Activated naive CD8-positive, alpha-beta T cell treated with anti-CD3 and anti-CD28 coated beads, Interleukin-2, amount 50 U/mL, for 24 hours (primary cell): ENCODE data around the gene TK2.
"Not testable (repeated sequence)": the region's sequence is repeated elsewhere in the genome, so short reads cannot be mapped to it uniquely, and the experiment has no call there.

Experiments used
- ATAC-seq: fragments of 150-1000 bp; cut with Tn5 transposase; one replicate; pipeline ENCODE4 v1.10.0; 2021
- DNase-seq: peaks from one replicate; pipeline ENCODE4 v3.0.0; 2021
- H3K27ac Mint-ChIP-seq: one replicate; pipeline ENCODE4 v1.8.0; 2021; ENCODE audit warnings: mild to moderate bottlenecking, mixed read lengths
- H3K27me3 Mint-ChIP-seq: one replicate; pipeline ENCODE4 v1.8.0; 2021; ENCODE audit warnings: mixed read lengths
- H3K36me3 Mint-ChIP-seq: one replicate; pipeline ENCODE4 v1.8.0; 2021; ENCODE audit warnings: low read depth, mixed read lengths
- H3K4me1 Mint-ChIP-seq: one replicate; pipeline ENCODE4 v1.8.0; 2021; ENCODE audit warnings: mixed read lengths
- H3K4me3 Mint-ChIP-seq: one replicate; pipeline ENCODE4 v1.8.0; 2021; ENCODE audit warnings: mild to moderate bottlenecking, moderate library complexity, mixed read lengths
- H3K9me3 Mint-ChIP-seq: one replicate; pipeline ENCODE4 v1.8.0; 2021; ENCODE audit warnings: mixed read lengths

TK2 gene

DNA sequence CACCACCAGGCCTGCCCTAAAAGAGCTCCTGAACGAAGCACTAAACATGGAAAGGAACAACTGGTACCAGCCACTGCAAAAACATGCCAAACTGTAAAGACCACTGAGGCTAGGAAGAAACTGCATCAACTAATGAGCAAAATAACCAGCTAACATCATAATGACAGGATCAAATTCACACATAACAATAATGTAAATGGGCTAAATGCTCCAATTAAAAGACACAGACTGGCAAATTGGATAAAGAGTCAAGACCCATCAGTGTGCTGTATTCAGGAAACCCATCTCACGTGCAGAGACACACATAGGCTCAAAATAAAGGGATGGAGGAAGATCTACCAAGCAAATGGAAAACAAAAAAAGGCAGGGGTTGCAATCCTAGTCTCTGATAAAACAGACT is 52.0 kb downstream of the TK2 start:
- not testable (repeated sequence) for ATAC-seq, H3K4me3 Mint-ChIP-seq, H3K36me3 Mint-ChIP-seq, H3K27ac Mint-ChIP-seq, H3K4me1 Mint-ChIP-seq, H3K27me3 Mint-ChIP-seq, H3K9me3 Mint-ChIP-seq, DNase-seq

DNA sequence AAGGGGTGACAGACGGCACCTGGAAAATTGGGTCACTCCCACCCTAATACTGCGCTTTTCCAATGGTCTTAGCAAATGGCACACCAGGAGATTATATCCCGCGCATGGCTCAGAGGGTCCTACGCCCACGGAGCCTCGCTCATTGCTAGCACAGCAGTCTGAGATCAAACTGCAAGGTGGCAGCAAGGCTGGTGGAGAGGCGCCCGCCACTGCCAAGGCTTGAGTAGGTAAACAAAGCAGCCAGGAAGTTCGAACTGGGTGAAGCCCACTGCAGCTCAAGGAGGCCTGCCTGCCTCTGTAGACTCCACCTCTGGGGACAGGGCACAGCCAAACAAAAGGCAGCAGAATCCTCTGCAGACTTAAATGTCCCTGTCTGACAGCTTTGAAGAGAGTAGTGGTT is 53.7 kb downstream of the TK2 start:
- not testable (repeated sequence) for H3K4me1 Mint-ChIP-seq, H3K27ac Mint-ChIP-seq, H3K36me3 Mint-ChIP-seq, H3K4me3 Mint-ChIP-seq, DNase-seq, ATAC-seq, H3K9me3 Mint-ChIP-seq, H3K27me3 Mint-ChIP-seq

DNA sequence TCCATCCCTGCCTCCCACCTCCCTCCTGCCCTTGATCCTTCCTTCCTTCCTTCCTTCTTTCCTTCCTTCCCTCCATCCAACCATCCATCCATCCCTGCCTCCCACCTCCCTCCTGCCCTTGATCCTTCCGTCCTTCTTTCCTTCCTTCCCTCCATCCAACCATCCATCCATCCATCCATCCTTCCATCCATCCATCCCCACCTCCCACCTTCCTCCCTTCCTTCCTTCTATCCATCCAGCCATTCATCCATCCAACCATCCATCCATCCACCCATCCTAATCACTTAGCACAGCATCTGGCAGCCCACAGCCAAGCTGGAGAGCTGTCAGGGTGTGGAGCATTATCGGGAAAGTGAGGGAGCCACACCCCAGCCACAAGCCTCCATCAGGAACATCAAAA is 54.5 kb downstream of the TK2 start:
- peaks cover 6% of the 10 kb centered on the region for H3K4me1 Mint-ChIP-seq
- H3K27me3 Mint-ChIP-seq = no peaks in the 10 kb centered on the region
- H3K4me3 Mint-ChIP-seq = no peak overlapping the region
- no peak for ATAC-seq
- DNase-seq = no peak
- no peaks in the 10 kb centered on the region for H3K36me3 Mint-ChIP-seq
- no peaks in the 10 kb centered on the region for H3K9me3 Mint-ChIP-seq
- no peak overlapping the region for H3K27ac Mint-ChIP-seq

DNA sequence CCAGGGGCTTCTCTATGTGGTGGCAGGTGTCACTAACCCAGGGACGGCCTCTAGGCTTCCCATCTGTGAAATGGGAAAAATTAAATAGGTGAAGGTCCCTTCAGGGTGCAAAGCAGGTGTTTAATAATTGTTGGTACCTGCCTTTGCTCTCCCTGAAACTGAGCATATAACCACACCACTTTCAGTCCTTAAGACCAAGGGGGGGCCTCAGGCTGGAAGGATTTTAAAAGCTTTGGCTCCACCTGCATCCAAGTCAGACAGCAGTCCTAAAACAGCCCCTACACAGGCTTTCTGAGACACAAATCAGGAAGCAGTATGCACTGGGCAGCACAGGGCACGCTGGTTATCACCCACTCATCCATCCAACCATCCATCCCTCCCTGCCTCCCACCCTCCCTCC is 55.0 kb downstream of the TK2 start:
- H3K36me3 Mint-ChIP-seq = no peaks in the 10 kb centered on the region
- peaks cover 6% of the 10 kb centered on the region for H3K4me1 Mint-ChIP-seq
- no peak for DNase-seq
- no peaks in the 10 kb centered on the region for H3K9me3 Mint-ChIP-seq
- no peak overlapping the region for H3K4me3 Mint-ChIP-seq
- no peak for ATAC-seq
- no peak overlapping the region for H3K27ac Mint-ChIP-seq
- H3K27me3 Mint-ChIP-seq = no peaks in the 10 kb centered on the region

DNA sequence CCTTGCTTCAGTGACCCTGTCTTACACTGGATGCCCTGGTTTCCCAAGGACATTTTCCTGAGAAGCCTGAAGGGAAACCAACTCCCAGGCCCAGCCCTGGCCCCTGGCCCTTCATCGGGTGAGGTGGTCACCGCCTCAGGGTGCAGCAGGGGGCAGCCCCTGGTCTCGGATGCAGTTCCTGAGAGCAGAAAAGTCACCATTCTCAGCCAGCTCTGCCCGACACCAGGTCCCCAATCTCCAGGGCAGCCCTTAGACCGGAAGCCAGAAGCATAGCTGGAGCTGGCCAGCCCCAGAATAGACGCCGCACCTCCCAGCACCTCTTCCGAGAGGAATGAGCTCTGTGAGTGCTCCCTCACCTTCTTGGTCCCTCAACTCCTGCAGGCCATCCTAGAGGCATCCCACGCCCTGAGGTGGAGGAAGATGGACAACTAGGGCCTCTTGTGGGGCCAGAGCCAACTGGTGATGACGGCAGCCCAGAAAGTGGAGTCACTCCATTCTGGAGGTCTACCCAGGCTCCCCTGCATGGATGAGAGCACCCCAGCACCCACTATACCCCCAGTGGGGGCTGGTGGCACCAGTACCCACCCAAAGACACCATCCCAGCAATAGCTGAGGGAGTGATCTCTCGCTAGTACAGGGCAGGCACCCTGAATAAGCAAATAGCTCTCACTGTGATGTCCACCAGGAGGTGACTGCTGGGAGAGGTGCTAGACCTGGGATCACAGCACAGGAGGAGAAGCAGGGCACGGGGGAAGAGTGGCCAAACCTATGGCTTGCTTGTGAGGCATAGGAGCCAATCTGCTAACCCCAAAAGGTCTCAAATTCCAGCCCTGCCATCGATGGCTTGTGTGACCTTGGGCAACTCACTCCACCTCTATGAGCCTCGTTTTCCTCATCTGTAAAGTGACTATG is 56.2 kb downstream of the TK2 start:
- H3K27ac Mint-ChIP-seq = no peak overlapping the region
- H3K27me3 Mint-ChIP-seq = no peaks in the 10 kb centered on the region
- H3K4me1 Mint-ChIP-seq = peaks cover 6% of the 10 kb centered on the region
- no peak overlapping the region for H3K4me3 Mint-ChIP-seq
- no peaks in the 10 kb centered on the region for H3K36me3 Mint-ChIP-seq
- no peak for DNase-seq
- no peaks in the 10 kb centered on the region for H3K9me3 Mint-ChIP-seq
- no peak for ATAC-seq

DNA sequence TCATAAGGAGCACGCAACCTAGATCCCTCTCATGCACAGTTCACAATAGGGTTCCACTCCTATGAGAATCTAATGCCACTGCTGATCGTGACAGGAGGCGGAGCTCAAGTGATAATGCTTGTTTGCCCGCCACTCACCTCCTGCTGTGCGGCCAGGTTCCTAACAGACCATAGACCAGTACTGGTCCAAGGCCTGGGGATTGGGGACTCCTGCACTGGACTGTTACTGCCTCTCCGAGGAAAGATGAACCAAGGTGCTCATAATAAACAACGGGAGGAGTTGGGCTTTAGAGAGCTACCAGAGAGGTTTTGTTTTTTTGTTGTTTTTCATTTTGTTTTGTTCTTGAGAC is 58.2 kb downstream of the TK2 start:
- H3K27me3 Mint-ChIP-seq = no peaks in the 10 kb centered on the region
- H3K27ac Mint-ChIP-seq = no peak overlapping the region
- ATAC-seq = no peak
- no peak overlapping the region for H3K4me3 Mint-ChIP-seq
- DNase-seq = no peak
- no peaks in the 10 kb centered on the region for H3K9me3 Mint-ChIP-seq
- H3K4me1 Mint-ChIP-seq = peaks cover 6% of the 10 kb centered on the region
- H3K36me3 Mint-ChIP-seq = no peaks in the 10 kb centered on the region

DNA sequence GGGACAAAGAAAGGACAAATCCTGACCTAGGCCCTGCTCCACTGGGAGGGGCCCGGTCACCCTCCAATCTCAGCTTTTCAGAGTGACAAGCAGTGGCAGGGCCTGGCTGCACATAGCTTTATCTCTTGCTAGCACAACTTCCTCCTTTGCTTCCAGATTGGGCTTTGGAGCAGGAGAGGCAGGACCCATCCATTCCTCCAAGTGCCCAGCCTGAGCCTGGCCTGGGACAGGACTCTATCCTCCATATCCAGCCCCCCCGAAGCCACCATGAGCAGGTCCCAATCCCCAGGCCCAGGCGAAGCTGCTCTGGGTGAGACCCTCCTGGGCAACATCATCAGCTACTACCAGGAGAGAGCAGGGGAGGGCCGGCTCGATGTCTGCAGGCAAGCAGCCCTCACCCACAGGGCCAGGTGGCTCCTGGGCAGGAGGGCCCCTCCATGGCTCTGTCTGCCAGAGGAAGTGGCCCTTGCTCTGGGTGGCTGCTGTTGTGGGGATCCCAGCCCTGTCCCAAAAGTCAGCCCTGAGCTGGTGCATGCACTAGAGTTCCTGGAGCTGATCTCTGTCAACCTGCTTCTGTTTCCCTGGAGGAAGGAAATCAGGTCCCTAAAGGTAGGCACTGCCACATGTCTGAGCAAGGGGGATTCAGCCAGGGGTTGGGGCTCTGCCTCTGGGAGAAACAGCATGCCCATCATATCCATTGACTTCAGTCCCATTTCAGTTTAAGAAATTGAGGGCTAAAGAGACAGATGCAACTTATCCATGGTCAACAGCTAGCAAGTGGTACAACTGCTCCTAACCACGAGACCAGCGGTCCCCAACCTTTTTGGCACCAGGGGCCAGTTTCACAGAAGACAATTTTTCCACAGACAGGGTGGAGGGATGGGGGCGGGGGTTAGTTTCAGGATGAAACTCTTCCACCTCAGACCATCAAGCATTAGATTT is 58.9 kb downstream of the TK2 start:
- no peak overlapping the region for H3K27ac Mint-ChIP-seq
- peaks cover 6% of the 10 kb centered on the region for H3K4me1 Mint-ChIP-seq
- H3K4me3 Mint-ChIP-seq = no peak overlapping the region

DNA sequence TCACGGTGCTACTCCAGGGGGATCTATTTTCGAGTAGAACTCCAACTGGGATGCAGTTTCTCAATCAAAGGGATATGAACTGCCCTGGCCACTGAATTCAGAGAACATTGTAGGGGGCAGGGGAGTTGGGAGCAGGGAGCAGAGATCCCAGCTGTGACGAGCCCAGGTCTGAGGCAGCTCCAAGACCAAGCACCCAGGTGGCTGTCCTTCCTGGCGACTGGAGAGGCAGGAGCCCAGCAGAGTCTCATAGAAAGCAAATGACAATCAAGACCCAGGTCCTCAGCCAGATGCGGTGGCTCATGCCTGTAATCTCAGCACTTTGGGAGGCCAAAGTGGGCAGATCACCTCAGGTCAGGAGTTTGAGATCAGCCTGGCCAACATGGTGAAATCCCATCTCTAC is 60.1 kb downstream of the TK2 start:
- ATAC-seq = no peak
- Mint-ChIP-seq H3K4me3 (no peak overlapping the region), H3K27ac (no peak overlapping the region), H3K36me3 (no peaks in the 10 kb centered on the region), H3K27me3 (no peaks in the 10 kb centered on the region), H3K9me3 (no peaks in the 10 kb centered on the region), H3K4me1 (peaks cover 6% of the 10 kb centered on the region)
- no peak for DNase-seq

More for the DNA sequence above, 58.9 kb downstream of the TK2 start:
- H3K36me3 Mint-ChIP-seq = no peaks in the 10 kb centered on the region
- ATAC-seq = no peak
- H3K27me3 Mint-ChIP-seq = no peaks in the 10 kb centered on the region
- no peaks in the 10 kb centered on the region for H3K9me3 Mint-ChIP-seq
- no peak for DNase-seq

DNA sequence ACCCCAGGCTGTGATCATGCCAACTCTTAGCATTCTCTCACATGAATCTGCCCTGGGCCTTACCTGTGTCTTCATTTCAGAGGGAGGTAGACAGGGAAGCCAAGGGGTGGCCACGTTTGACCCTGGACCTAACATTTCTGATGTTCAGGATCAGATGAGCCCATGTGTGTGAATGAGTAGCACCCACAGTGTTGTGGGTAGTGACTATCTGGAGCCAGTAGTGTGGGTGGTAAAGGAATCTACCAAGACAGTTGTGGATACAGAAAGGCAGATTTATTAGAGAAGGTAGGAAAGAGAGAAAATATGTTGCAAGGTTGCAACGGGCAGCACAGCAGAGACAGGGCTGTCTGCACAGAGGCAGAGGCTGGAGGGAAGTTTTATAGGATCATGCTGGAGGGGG is 60.5 kb downstream of the TK2 start:
- H3K36me3 Mint-ChIP-seq = no peaks in the 10 kb centered on the region
- no peak for ATAC-seq
- H3K27me3 Mint-ChIP-seq = no peaks in the 10 kb centered on the region
- H3K4me3 Mint-ChIP-seq = no peak overlapping the region
- H3K27ac Mint-ChIP-seq = no peak overlapping the region
- no peak for DNase-seq
- H3K4me1 Mint-ChIP-seq = peaks cover 6% of the 10 kb centered on the region
- H3K9me3 Mint-ChIP-seq = no peaks in the 10 kb centered on the region

DNA sequence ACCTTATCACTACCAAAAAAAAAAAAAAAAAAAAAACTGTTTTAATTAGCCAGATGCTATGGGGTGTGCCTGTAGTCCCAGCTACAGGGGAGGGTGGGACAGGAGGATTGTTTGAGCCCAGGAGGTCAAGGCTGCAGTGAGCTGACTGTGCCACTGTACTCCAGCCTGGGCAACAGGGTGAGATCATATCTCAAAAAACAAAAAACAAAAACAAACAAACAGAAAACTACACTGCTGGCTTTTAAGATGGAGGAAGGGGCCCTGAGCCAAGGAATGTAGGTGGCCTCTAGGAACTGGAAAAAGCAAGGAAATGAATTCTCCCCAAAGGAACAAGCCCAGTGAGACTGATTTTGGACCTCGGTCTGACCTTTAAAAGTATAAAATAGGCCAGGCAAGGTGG is 61.4 kb downstream of the TK2 start:
- no peaks in the 10 kb centered on the region for H3K27me3 Mint-ChIP-seq
- no peaks in the 10 kb centered on the region for H3K9me3 Mint-ChIP-seq
- DNase-seq (no peak), ATAC-seq (no peak)
- peaks cover 13% of the 10 kb centered on the region for H3K4me1 Mint-ChIP-seq
- no peak overlapping the region for H3K27ac Mint-ChIP-seq
- no peak overlapping the region for H3K4me3 Mint-ChIP-seq
- H3K36me3 Mint-ChIP-seq = no peaks in the 10 kb centered on the region

DNA sequence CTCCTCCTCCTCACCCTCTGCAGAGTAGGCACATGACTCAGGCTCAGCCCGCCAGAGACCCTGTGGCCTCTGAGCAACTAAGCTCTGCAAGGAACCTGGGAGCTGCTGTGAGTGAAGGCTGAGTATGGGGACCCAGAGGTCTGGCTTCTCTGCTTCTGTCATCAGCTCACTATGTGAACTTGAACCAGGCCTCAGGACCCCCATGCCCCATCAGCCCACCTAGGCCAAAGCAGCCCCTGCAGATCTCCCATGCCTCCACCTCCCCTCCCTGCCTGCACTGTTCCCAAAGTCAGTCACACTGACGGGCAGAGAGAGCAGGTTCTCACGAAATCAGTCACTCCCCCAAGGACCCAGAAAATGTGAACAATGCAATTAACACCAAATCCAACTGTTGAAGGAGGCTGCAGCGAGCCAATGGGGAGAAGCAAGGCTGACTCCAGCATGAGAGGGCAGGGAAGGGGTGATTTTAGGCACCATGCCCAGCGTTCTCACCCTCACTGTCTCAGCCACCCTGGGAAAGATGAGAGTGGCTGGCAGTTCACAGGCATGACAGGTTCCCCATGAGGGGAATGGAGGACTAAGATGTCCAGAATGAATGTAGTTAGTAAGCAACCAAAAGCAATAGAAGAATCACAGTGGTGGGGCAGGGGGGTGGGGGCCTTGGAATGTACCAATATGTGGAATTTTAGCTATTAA is 62.2 kb downstream of the TK2 start:
- Mint-ChIP-seq H3K4me1 (peaks cover 21% of the 10 kb centered on the region), H3K27ac (no peak overlapping the region), H3K4me3 (no peak overlapping the region)

DNA sequence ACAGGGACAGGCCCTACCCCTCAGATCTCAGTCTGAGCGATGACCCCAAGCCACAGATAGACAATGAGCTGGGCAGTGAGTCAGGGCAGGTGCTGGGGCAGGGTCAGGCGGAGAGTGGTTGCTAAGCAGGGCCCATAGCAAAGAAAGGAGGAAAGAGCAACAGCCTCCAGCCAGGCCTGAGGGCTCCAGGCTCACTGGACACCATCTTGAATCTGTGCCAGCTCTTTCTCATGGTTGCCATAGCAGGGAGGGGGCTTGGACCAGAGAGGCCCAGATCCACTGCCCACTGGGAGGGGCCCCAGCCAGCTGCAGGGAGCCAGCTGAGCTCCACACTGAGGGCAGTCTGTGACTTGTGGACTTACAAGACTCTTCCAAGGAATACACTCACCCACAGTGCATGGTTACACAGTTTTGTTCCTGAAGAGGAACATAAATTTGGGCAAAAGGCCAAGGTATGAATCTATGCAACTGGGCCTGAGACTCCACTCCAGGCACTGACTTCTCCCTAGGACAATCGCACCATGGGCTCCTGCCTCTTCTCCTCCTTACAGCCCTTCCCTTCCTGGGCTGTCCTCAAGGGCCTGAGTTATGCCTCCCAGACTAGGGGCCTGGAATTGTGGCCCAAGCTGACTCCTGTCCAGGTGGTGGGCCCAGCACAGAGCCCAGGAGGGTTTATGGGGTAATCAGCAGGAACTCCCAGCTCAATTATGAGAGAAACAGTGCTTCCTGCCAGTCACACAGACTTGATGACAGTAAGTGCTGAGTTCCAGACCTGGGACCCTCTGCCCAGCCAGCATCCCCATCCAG is 62.9 kb downstream of the TK2 start:
- Mint-ChIP-seq H3K36me3 (no peaks in the 10 kb centered on the region), H3K27me3 (no peaks in the 10 kb centered on the region), H3K9me3 (no peaks in the 10 kb centered on the region), H3K4me1 (peaks cover 21% of the 10 kb centered on the region), H3K4me3 (no peak overlapping the region), H3K27ac (no peak overlapping the region)
- no peak for DNase-seq
- ATAC-seq = no peak

More for the DNA sequence above, 62.2 kb downstream of the TK2 start:
- no peaks in the 10 kb centered on the region for H3K36me3 Mint-ChIP-seq
- ATAC-seq = no peak
- H3K9me3 Mint-ChIP-seq = no peaks in the 10 kb centered on the region
- no peak for DNase-seq
- no peaks in the 10 kb centered on the region for H3K27me3 Mint-ChIP-seq

DNA sequence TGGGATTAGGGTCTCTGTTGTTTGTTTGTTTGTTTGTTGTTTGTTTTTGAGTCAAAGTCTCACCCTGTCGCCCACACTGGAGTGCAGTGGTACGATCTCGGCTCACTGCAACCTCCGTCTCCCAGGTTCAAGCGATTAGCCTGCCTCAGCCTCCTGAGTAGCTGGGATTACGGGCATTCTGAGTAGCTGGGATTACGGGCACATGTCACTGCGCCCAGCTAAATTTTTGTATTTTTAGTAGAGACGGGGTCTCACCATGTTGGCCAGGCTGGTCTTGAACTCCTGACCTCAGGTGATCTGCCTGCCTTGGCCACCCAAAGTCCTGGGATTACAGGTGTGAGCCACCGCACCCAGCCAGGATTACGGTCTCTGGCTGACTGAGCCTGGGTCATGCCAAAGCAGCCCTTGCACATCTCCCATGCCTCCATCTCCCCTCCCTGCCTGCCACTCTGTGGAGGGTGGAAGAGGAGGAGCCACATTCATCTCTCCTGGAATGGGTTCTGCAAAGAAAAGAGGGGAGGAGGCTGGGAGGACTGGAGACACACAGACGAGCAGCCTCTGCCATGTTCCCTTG is 63.6 kb downstream of the TK2 start:
- no peaks in the 10 kb centered on the region for H3K36me3 Mint-ChIP-seq
- H3K4me1 Mint-ChIP-seq = peaks cover 18% of the 10 kb centered on the region
- H3K4me3 Mint-ChIP-seq = no peak overlapping the region
- H3K27ac Mint-ChIP-seq = no peak overlapping the region
- DNase-seq (no peak), ATAC-seq (no peak)
- no peaks in the 10 kb centered on the region for H3K9me3 Mint-ChIP-seq
- H3K27me3 Mint-ChIP-seq = no peaks in the 10 kb centered on the region

DNA sequence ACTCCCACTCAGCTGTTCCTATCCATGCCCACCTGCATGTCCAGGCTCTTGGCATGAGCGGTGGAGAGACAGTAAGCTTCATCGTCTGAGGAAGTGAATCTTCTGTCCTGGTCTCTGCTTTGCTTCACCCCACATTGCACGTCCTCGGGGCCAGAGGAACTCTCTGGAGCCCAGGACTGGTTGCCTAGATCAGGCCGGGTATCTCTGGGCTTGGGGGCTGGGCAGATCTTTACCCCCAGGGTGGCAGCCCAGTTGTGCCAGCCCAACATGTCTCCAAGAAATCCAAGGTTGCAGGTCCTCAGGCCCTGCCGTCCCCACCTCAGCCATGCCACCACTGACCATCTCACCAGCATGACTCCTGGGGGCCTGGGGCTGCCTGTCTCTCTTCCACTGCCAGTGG is 64.5 kb downstream of the TK2 start:
- Mint-ChIP-seq H3K4me1 (peaks cover 15% of the 10 kb centered on the region), H3K27me3 (no peaks in the 10 kb centered on the region), H3K27ac (no peak overlapping the region), H3K36me3 (no peaks in the 10 kb centered on the region), H3K4me3 (no peak overlapping the region), H3K9me3 (no peaks in the 10 kb centered on the region)
- ATAC-seq = no peak
- DNase-seq = no peak
